IPS DF 6.9 (cell line): Measurements from ENCODE around the gene CCDC28A.

ENCODE experiments used
- DNase-seq: peaks from one replicate; pipeline ENCODE4 v3.0.0-alpha.2; 2013; ENCODE audit warnings: low read depth, low spot score
- H3K27ac ChIP-seq: one replicate; pipeline ENCODE4 v1.5.1; 2013; ENCODE audit warnings: low read length, control low read depth
- H3K27me3 ChIP-seq: 2 replicates; pipeline ENCODE4 v1.6.1; 2013; ENCODE audit warnings: mild to moderate bottlenecking, low read length; ENCODE audit not compliant: control insufficient read depth, insufficient read depth
- H3K36me3 ChIP-seq: 2 replicates; pipeline ENCODE4 v1.6.1; 2013; ENCODE audit warnings: low read length; ENCODE audit not compliant: control insufficient read depth, insufficient read depth
- H3K4me1 ChIP-seq: 2 replicates; pipeline ENCODE4 v1.6.1; 2013; ENCODE audit warnings: low read length; ENCODE audit not compliant: control insufficient read depth, insufficient read depth
- H3K4me3 ChIP-seq: 2 replicates; pipeline ENCODE4 v1.5.1; 2013; ENCODE audit warnings: mild to moderate bottlenecking, low read length
- H3K9me3 ChIP-seq: 2 replicates; pipeline ENCODE4 v1.6.1; 2013; ENCODE audit warnings: low read length, inconsistent platforms; ENCODE audit not compliant: control insufficient read depth, insufficient read depth
- WGBS: extraction: QIAGEN DNeasy Blood & Tissue Kit; methylation state at CpG from one replicate; pipeline ENCODE4 v1.1.7; 2013; ENCODE audit warnings: mixed read lengths, missing lambda C conversion rate; ENCODE audit not compliant: insufficient read length, insufficient coverage; 5-methylcytosine and 5-hydroxymethylcytosine counted together

The CCDC28A gene

GRCh38 chr6:138833816-138834539, 60.4 kb downstream of the CCDC28A start:
- WGBS, result no CpG with 5 or more reads among the region's 4 CpGs
- no peak overlapping the region for H3K27ac ChIP-seq
- no peak overlapping the region for H3K4me3 ChIP-seq
- DNase-seq, result no peak
- H3K4me1 ChIP-seq, result no peaks in the 10 kb centered on the region
- no peaks in the 10 kb centered on the region for H3K36me3 ChIP-seq
- no peaks in the 10 kb centered on the region for H3K27me3 ChIP-seq
- H3K9me3 ChIP-seq, result no peaks in the 10 kb centered on the region

GRCh38 chr6:138837246-138837645, 63.7 kb downstream of the CCDC28A start:
- Histone ChIP-seq H3K27ac (no peak overlapping the region), H3K27me3 (no peaks in the 10 kb centered on the region), H3K36me3 (no peaks in the 10 kb centered on the region), H3K9me3 (no peaks in the 10 kb centered on the region), H3K4me3 (no peak overlapping the region), H3K4me1 (no peaks in the 10 kb centered on the region)
- WGBS, result 83% methylated on average over 1 of the region's 6 CpGs
- no peak for DNase-seq
